ENCODE measurements around the gene PADI1.
A peak's percentile ranks its signal among the peaks of the same experiment; 100 is the strongest.

PADI1 gene

GRCh38 chr1:17272646-17273045 is 67.7 kb downstream of the PADI1 start:
- DNase-seq (ENCODE audit: low read depth): no peak

GRCh38 chr1:17273096-17273495 is 68.2 kb downstream of the PADI1 start:
- no peak for DNase-seq (ENCODE audit: low read depth)

- DNase-seq (ENCODE audit: low read depth): no peak
Measured at GRCh38 chr1:17274186-17275170, 69.5 kb downstream of the PADI1 start.

- no peak for DNase-seq (ENCODE audit: low read depth)
Measured at GRCh38 chr1:17276568-17276967, 71.6 kb downstream of the PADI1 start.

- no peak for DNase-seq (ENCODE audit: low read depth)
Measured at GRCh38 chr1:17277511-17278159, 72.7 kb downstream of the PADI1 start.

- no peak for DNase-seq (ENCODE audit: low read depth)
Measured at GRCh38 chr1:17278996-17279830, 74.3 kb downstream of the PADI1 start.

- no peak for DNase-seq (ENCODE audit: low read depth)
Measured at GRCh38 chr1:17280436-17280835, 75.5 kb downstream of the PADI1 start.

- no peak for DNase-seq (ENCODE audit: low read depth)
Measured at GRCh38 chr1:17280894-17281293, 76.0 kb downstream of the PADI1 start.

GRCh38 chr1:17281775-17282181 is 76.8 kb downstream of the PADI1 start:
- DNase-seq (ENCODE audit: low read depth): no peak

- DNase-seq (ENCODE audit: low read depth): no peak
Measured at GRCh38 chr1:17282836-17283235, 77.9 kb downstream of the PADI1 start.

GRCh38 chr1:17286646-17287045 is 81.7 kb downstream of the PADI1 start:
- DNase-seq (ENCODE audit: low read depth): no peak

GRCh38 chr1:17287130-17287776 is 82.3 kb downstream of the PADI1 start:
- DNase-seq (ENCODE audit: low read depth): peak; percentile 27

- DNase-seq (ENCODE audit: low read depth): peak; percentile 11
Measured at GRCh38 chr1:17289721-17290120, 84.8 kb downstream of the PADI1 start.

- DNase-seq (ENCODE audit: low read depth): no peak
Measured at GRCh38 chr1:17290553-17290952, 85.6 kb downstream of the PADI1 start.

- no peak for DNase-seq (ENCODE audit: low read depth)
Measured at GRCh38 chr1:17292299-17293160, 87.6 kb downstream of the PADI1 start.

- DNase-seq (ENCODE audit: low read depth): no peak
Measured at GRCh38 chr1:17293681-17294425, 88.9 kb downstream of the PADI1 start.

- no peak for DNase-seq (ENCODE audit: low read depth)
Measured at GRCh38 chr1:17295292-17295691, 90.4 kb downstream of the PADI1 start.

All from non-pigmented ciliary epithelial cell (primary cell).